Limb (tissue), 2 donors: Measurements from ENCODE around the gene OR4E1.
"Not testable (repeated sequence)": the region's sequence is repeated elsewhere in the genome, so short reads cannot be mapped to it uniquely, and the experiment has no call there.

Source experiments
- DNase-seq, 2 donors: peaks; one replicate each; pipeline ENCODE4 v3.0.0-alpha.2; 2016; ENCODE audit errors: extremely low spot score in 2 of 2

The OR4E1 gene

GRCh38 chr14:21653331-21653885 lies 20.2 kb downstream of the OR4E1 start, which contains the start of gene OR4E2:
TSS of gene OR4E2 (plus strand) at chr14:21653835. CDS start at chr14:21665083, 11,248 bp downstream.
- no peak for DNase-seq

- no peak for DNase-seq
Observed at GRCh38 chr14:21652209-21652808, 21.3 kb downstream of the OR4E1 start.

- no peak for DNase-seq
Observed at GRCh38 chr14:21647380-21647779, 26.2 kb downstream of the OR4E1 start.

- no peak for DNase-seq
Observed at GRCh38 chr14:21643407-21643806, 30.2 kb downstream of the OR4E1 start.

GRCh38 chr14:21642683-21643082 lies 30.9 kb downstream of the OR4E1 start:
- DNase-seq, result no peak

GRCh38 chr14:21634840-21635239 lies 38.8 kb downstream of the OR4E1 start, which contains the start of gene OR10G2:
TSS of gene OR10G2 (minus strand) at chr14:21634940. CDS start at chr14:21634842, 98 bp downstream.
- no peak for DNase-seq

GRCh38 chr14:21631084-21631483 lies 42.5 kb downstream of the OR4E1 start:
- no peak for DNase-seq

- not testable (repeated sequence) for DNase-seq
Observed at GRCh38 chr14:21630503-21630902, 43.1 kb downstream of the OR4E1 start.

GRCh38 chr14:21626491-21627230 lies 47.0 kb downstream of the OR4E1 start:
- DNase-seq, result no peak
